Astrocyte of the spinal cord (primary cell): ENCODE data around the gene SHB.

Source experiments
- DNase-seq: peaks from one replicate; pipeline ENCODE4 v3.0.0; 2011; ENCODE audit warnings: low read depth, low spot score
- H3K4me3 ChIP-seq: 2 replicates; pipeline ENCODE4 v1.5.1; 2011; ENCODE audit warnings: low read depth, mild to moderate bottlenecking, low read length, moderate library complexity
- CTCF ChIP-seq: IDR thresholded peaks from 2 replicates; pipeline ENCODE4 v1.5.1; 2012; ENCODE audit warnings: low read depth, mild to moderate bottlenecking, low read length, inconsistent platforms
- in situ Hi-C: cut with HindIII; loops from 2 replicates; pipeline ENCODE4 v1.10.0; 2017; ENCODE audit warnings: low sequenced_read_pairs

Gene SHB

GRCh38 chr9:38096238-38096805 lies 27.3 kb upstream of the SHB start:
- in situ Hi-C loops: no loop called here
- no peak for TF ChIP-seq CTCF
- no peak for DNase-seq
- H3K4me3 ChIP-seq: no peak overlapping the region

- DNase-seq: no peak
- in situ Hi-C loops: no loop called here
- no peak for TF ChIP-seq CTCF
- H3K4me3 ChIP-seq: no peak overlapping the region
Observed at GRCh38 chr9:38094165-38094564, 25.1 kb upstream of the SHB start.

DNA sequence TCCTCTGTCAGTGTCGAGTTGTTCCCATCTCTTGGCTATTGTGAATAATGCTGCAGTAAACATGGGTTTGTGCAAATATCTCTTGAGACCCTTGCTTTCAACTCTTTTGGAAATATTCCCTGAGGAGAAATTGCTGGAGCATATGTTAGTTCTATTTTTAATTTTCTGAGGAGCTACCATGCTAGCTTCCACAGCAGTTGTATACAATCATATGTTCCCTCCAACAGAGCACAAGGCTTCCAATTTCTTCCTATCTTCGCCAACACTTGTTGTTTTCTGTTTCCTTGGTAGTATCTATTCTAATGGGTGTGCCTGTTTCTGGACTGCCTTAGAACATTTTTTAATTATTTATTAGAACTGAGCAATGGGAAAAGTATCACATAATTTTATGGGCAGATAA lies 23.6 kb upstream of the SHB start:
- no peak overlapping the region for H3K4me3 ChIP-seq
- DNase-seq: no peak
- TF ChIP-seq CTCF: no peak
- in situ Hi-C loops: no loop called here

GRCh38 chr9:38092200-38092524 lies 23.1 kb upstream of the SHB start:
- no peak for TF ChIP-seq CTCF
- H3K4me3 ChIP-seq: no peak overlapping the region
- in situ Hi-C loops: no loop called here
- DNase-seq: no peak

GRCh38 chr9:38091310-38092199 lies 22.5 kb upstream of the SHB start:
- in situ Hi-C loops: no loop called here
- TF ChIP-seq CTCF: no peak
- H3K4me3 ChIP-seq: no peak overlapping the region
- no peak for DNase-seq

DNA sequence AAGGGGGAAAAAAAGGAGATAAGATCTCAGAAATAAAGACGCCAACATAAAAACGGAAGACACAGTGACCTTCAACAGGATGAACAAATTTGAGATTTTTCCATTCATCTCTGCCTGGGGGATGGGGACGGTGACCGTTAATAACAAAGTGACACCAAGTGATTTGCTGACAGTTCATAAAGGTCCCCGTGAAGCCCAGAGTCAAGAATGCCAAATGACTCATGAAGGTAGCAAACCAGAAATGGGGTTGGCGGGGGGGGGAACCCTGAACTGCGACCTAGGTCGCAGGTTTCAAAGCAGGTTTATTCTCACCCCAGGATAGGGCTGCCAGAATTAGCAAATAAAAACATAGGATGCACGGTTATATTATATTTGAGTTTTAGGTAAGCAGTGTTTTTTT lies 21.1 kb upstream of the SHB start:
- no peak for DNase-seq
- no peak overlapping the region for H3K4me3 ChIP-seq
- in situ Hi-C loops: no loop called here
- TF ChIP-seq CTCF: no peak
